Glutamatergic neuron (in vitro differentiated cells): ENCODE results near the gene KIF25. TPM values are rescaled to one million over a fixed set of nuclear protein-coding genes. Genes with fewer than 3 reads are reported as not detected.
"Not testable (repeated sequence)": the region's sequence is repeated elsewhere in the genome, so short reads cannot be mapped to it uniquely, and the experiment has no call there.

Experiments used
- DNase-seq: peaks from one replicate; pipeline ENCODE4 v3.0.0; 2022
- H3K27ac Mint-ChIP-seq: one replicate; pipeline ENCODE4 v1.8.0; 2020; ENCODE audit warnings: mild to moderate bottlenecking, mixed read lengths, inconsistent platforms; ENCODE audit not compliant: unreplicated experiment
- H3K27me3 Mint-ChIP-seq: one replicate; pipeline ENCODE4 v1.8.0; 2020; ENCODE audit warnings: mild to moderate bottlenecking, moderate library complexity, mixed read lengths, inconsistent platforms; ENCODE audit not compliant: unreplicated experiment
- H3K36me3 Mint-ChIP-seq: one replicate; pipeline ENCODE4 v1.8.0; 2020; ENCODE audit warnings: mild to moderate bottlenecking, mixed read lengths, inconsistent platforms; ENCODE audit not compliant: unreplicated experiment
- H3K4me1 Mint-ChIP-seq: one replicate; pipeline ENCODE4 v1.8.0; 2020; ENCODE audit warnings: mild to moderate bottlenecking, low read depth, mixed read lengths, inconsistent platforms; ENCODE audit not compliant: unreplicated experiment
- H3K4me3 Mint-ChIP-seq: one replicate; pipeline ENCODE4 v1.8.0; 2020; ENCODE audit warnings: mild to moderate bottlenecking, mixed read lengths, inconsistent platforms; ENCODE audit not compliant: unreplicated experiment
- H3K9me3 Mint-ChIP-seq: one replicate; pipeline ENCODE4 v1.8.0; 2020; ENCODE audit warnings: mild to moderate bottlenecking, moderate library complexity, mixed read lengths, inconsistent platforms; ENCODE audit not compliant: unreplicated experiment
- CTCF ChIP-seq: fragments of 200-600 bp; sonication (generic); IDR thresholded peaks from one replicate; pipeline ENCODE4 v1.5.0; 2021; ENCODE audit not compliant: partially characterized antibody, unreplicated experiment
- total RNA-seq: library from RNA; stranded (reverse); fragmentation: NEBNext Ultra II Directional; extraction: Animal tissue kit (Norgen Biotek cat#: 25700); gene quantifications from one replicate; pipeline ENCODE4 v1.2.1, GENCODE V29; 2021; ENCODE audit not compliant: unreplicated experiment

KIF25 gene
- total RNA-seq, 1 donor from 2014 or later = not detected

GRCh38 chr6:168000198-168001028, 2.9 kb downstream of the KIF25 start:
- Mint-ChIP-seq H3K36me3 (peaks cover 20% of the 10 kb centered on the region), H3K27ac (no peak overlapping the region), H3K4me1 (peaks cover 2% of the 10 kb centered on the region), H3K4me3 (no peak overlapping the region), H3K9me3 (peaks cover 10% of the 10 kb centered on the region), H3K27me3 (peaks cover 2% of the 10 kb centered on the region)
- DNase-seq = no peak
- TF ChIP-seq CTCF = no peak

GRCh38 chr6:168001029-168001332, 3.5 kb downstream of the KIF25 start:
- H3K4me1 Mint-ChIP-seq = peaks cover 2% of the 10 kb centered on the region
- no peak overlapping the region for H3K27ac Mint-ChIP-seq
- peaks cover 2% of the 10 kb centered on the region for H3K27me3 Mint-ChIP-seq
- H3K4me3 Mint-ChIP-seq = no peak overlapping the region
- H3K36me3 Mint-ChIP-seq = peaks cover 25% of the 10 kb centered on the region
- TF ChIP-seq CTCF = no peak
- H3K9me3 Mint-ChIP-seq = peaks cover 10% of the 10 kb centered on the region
- DNase-seq = no peak

GRCh38 chr6:168001514-168001913, 4.0 kb downstream of the KIF25 start:
- not testable (repeated sequence) for H3K27me3 Mint-ChIP-seq, H3K27ac Mint-ChIP-seq, DNase-seq, H3K9me3 Mint-ChIP-seq, H3K4me3 Mint-ChIP-seq, H3K4me1 Mint-ChIP-seq
- H3K36me3 Mint-ChIP-seq = peaks cover 27% of the 10 kb centered on the region

GRCh38 chr6:168002804-168003203, 5.3 kb downstream of the KIF25 start:
- no peak for DNase-seq
- Mint-ChIP-seq H3K27ac (no peak overlapping the region), H3K4me1 (peaks cover under 1% of the 10 kb centered on the region), H3K27me3 (no peaks in the 10 kb centered on the region), H3K9me3 (peaks cover 7% of the 10 kb centered on the region), H3K4me3 (no peak overlapping the region), H3K36me3 (peaks cover 27% of the 10 kb centered on the region)
- TF ChIP-seq CTCF = no peak

- no peak for TF ChIP-seq CTCF
- peaks cover 22% of the 10 kb centered on the region for H3K36me3 Mint-ChIP-seq
- no peak overlapping the region for H3K27ac Mint-ChIP-seq
- DNase-seq = no peak
- peaks cover 7% of the 10 kb centered on the region for H3K9me3 Mint-ChIP-seq
- H3K27me3 Mint-ChIP-seq = no peaks in the 10 kb centered on the region
- no peak overlapping the region for H3K4me3 Mint-ChIP-seq
- H3K4me1 Mint-ChIP-seq = no peaks in the 10 kb centered on the region
Observed at GRCh38 chr6:168004023-168004422, 6.6 kb downstream of the KIF25 start.
